ENCODE measurements around the gene RAB6A. TPM values are rescaled to one million over a fixed set of nuclear protein-coding genes. Genes with fewer than 3 reads are reported as not detected.

Gene RAB6A
- total RNA-seq, 1 donor = 145 TPM

DNA sequence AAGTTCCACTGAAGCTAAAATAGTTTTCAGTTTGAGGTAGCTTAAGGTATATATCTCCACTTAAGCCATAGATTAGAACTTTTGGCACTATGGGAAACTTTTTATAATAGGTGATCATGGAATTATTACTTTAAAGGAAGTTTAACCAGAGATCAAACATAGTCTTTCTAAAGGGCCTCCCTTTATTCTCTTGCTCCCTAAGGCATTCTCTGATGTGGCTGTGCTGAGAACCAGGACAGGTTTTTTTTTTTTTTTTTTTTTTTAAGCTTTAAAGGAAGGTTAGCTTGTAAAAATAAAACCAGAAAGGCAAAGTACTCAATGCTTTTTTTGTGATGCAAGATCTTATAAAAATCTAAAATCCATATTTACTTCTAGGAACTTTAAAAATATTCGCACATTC, 23.9 kb upstream of the RAB6A start:
- Histone ChIP-seq H3K9me3 (ENCODE audit: low read depth, low read length) (no peaks in the 10 kb centered on the region), H3K4me1 (ENCODE audit: insufficient read depth, low read length) (peaks cover 19% of the 10 kb centered on the region), H3K4me3 (ENCODE audit: insufficient read depth, low read length) (no peak overlapping the region), H3K27me3 (ENCODE audit: insufficient read depth, low read length) (no peaks in the 10 kb centered on the region), H3K4me2 (ENCODE audit: insufficient read depth, low read length) (no peak overlapping the region), H3K36me3 (ENCODE audit: insufficient read depth, low read length) (no peaks in the 10 kb centered on the region), H2AFZ (ENCODE audit: low read length) (no peak overlapping the region), H3K79me2 (ENCODE audit: insufficient read depth, low read length) (peaks cover 6% of the 10 kb centered on the region), H4K20me1 (ENCODE audit: insufficient read depth, low read length) (no peaks in the 10 kb centered on the region), H3K27ac (ENCODE audit: low read depth, low read length) (no peak overlapping the region)
- TF ChIP-seq, protein P1, sequence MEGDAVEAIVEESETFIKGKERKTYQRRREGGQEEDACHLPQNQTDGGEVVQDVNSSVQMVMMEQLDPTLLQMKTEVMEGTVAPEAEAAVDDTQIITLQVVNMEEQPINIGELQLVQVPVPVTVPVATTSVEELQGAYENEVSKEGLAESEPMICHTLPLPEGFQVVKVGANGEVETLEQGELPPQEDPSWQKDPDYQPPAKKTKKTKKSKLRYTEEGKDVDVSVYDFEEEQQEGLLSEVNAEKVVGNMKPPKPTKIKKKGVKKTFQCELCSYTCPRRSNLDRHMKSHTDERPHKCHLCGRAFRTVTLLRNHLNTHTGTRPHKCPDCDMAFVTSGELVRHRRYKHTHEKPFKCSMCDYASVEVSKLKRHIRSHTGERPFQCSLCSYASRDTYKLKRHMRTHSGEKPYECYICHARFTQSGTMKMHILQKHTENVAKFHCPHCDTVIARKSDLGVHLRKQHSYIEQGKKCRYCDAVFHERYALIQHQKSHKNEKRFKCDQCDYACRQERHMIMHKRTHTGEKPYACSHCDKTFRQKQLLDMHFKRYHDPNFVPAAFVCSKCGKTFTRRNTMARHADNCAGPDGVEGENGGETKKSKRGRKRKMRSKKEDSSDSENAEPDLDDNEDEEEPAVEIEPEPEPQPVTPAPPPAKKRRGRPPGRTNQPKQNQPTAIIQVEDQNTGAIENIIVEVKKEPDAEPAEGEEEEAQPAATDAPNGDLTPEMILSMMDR (IDR thresholded peaks at IDR 0.05; ENCODE audit: extremely low read depth, low read depth, low read length) = no peak
- DNase-seq (ENCODE audit: insufficient read length, low spot score, missing footprints) = no peak

DNA sequence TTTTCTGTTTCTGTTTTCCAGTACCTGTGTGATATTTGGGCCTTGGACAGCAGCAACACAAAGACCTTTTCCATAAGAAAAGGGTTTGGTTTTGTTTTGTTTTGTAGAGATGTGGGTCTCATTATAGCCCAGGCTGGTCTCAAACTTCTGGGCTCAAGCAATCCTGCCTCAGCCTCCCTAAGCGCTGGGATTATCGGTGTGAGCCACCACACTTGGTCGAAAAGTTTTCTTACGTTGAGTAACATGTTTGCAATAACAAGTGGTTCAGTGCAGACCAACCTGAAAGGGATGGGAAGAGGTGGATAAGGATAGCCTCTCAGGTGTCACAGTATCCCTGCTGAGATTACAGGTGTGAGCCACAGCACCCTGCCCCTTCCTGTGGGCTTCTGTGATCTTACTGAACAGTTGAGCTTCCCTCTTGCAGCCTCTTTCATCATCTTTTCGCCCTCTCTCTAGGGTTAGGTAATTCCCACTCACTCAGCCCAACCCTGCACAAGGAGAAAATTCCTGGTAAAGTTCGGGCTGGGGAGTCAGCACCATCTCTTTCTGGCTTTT, 23.3 kb upstream of the RAB6A start:
- H3K4me3 ChIP-seq (ENCODE audit: insufficient read depth, low read length) = no peak overlapping the region
- H3K27ac ChIP-seq (ENCODE audit: low read depth, low read length) = no peak overlapping the region
- no peaks in the 10 kb centered on the region for H3K27me3 ChIP-seq (ENCODE audit: insufficient read depth, low read length)
- no peaks in the 10 kb centered on the region for H3K36me3 ChIP-seq (ENCODE audit: insufficient read depth, low read length)
- H3K4me2 ChIP-seq (ENCODE audit: insufficient read depth, low read length) = no peak overlapping the region
- H4K20me1 ChIP-seq (ENCODE audit: insufficient read depth, low read length) = no peaks in the 10 kb centered on the region
- H3K9me3 ChIP-seq (ENCODE audit: low read depth, low read length) = no peaks in the 10 kb centered on the region
- peaks cover 16% of the 10 kb centered on the region for H3K4me1 ChIP-seq (ENCODE audit: insufficient read depth, low read length)
- no peak for DNase-seq (ENCODE audit: insufficient read length, low spot score, missing footprints)
- H2AFZ ChIP-seq (ENCODE audit: low read length) = no peak overlapping the region
- TF ChIP-seq, protein P1 (IDR thresholded peaks at IDR 0.05; ENCODE audit: extremely low read depth, low read depth, low read length) = no peak
- peaks cover 2% of the 10 kb centered on the region for H3K79me2 ChIP-seq (ENCODE audit: insufficient read depth, low read length)

DNA sequence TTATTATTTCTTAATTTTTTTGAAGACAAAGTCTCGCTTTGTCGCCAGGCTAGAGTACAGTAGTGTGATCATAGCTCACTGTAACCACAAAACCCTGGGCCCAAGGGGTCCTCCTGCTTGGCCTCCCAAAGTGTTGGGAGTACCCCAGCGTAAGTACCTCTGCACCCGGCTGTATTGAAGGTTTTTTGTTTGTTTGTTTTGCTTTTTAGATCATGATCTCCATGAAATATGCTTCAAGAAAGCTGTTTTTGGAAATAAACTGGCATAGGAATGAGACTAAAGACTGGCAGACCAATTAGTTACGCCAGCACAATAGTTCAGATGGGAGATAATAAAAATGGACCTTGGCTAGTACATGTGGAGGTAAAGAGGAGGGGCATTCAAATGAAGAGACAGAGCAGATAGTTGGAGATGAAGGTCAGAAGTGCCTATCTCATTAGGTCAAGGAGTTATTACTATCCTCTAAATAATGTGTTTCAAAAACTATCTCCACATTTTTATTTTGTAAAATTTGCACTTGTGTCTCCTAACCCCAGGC, 22.7 kb upstream of the RAB6A start:
- Histone ChIP-seq H3K27me3 (ENCODE audit: insufficient read depth, low read length) (no peaks in the 10 kb centered on the region), H3K4me1 (ENCODE audit: insufficient read depth, low read length) (peaks cover 16% of the 10 kb centered on the region), H3K4me2 (ENCODE audit: insufficient read depth, low read length) (no peak overlapping the region), H3K9me3 (ENCODE audit: low read depth, low read length) (no peaks in the 10 kb centered on the region), H3K36me3 (ENCODE audit: insufficient read depth, low read length) (no peaks in the 10 kb centered on the region), H3K4me3 (ENCODE audit: insufficient read depth, low read length) (no peak overlapping the region), H2AFZ (ENCODE audit: low read length) (no peak overlapping the region), H4K20me1 (ENCODE audit: insufficient read depth, low read length) (no peaks in the 10 kb centered on the region), H3K79me2 (ENCODE audit: insufficient read depth, low read length) (no peaks in the 10 kb centered on the region), H3K27ac (ENCODE audit: low read depth, low read length) (no peak overlapping the region)
- TF ChIP-seq, protein P1 (IDR thresholded peaks at IDR 0.05; ENCODE audit: extremely low read depth, low read depth, low read length) = no peak
- no peak for DNase-seq (ENCODE audit: insufficient read length, low spot score, missing footprints)

DNA sequence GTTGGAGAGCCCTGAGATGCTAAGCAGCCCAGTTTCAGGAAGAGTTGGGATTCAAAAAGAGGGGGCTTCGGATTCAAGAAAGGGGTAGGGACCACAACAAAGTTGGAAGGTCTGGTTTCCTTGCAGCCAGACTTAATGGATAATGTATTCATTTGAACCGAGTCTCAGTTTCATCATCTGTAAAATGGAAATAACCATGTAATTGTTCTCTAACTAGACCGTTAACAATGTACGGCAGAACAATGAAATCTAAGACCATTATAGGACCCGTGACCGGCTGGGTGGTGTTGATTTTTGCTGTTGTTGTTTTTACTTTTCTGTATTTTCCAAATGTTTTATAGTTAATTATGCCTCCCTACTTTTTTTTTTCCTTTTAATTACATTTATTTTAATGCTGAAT, 20.4 kb upstream of the RAB6A start:
- no peaks in the 10 kb centered on the region for H3K9me3 ChIP-seq (ENCODE audit: low read depth, low read length)
- no peaks in the 10 kb centered on the region for H3K79me2 ChIP-seq (ENCODE audit: insufficient read depth, low read length)
- no peak overlapping the region for H3K4me3 ChIP-seq (ENCODE audit: insufficient read depth, low read length)
- DNase-seq (ENCODE audit: insufficient read length, low spot score, missing footprints) = no peak
- no peaks in the 10 kb centered on the region for H3K36me3 ChIP-seq (ENCODE audit: insufficient read depth, low read length)
- H4K20me1 ChIP-seq (ENCODE audit: insufficient read depth, low read length) = no peaks in the 10 kb centered on the region
- no peaks in the 10 kb centered on the region for H3K27me3 ChIP-seq (ENCODE audit: insufficient read depth, low read length)
- TF ChIP-seq, protein P1 (IDR thresholded peaks at IDR 0.05; ENCODE audit: extremely low read depth, low read depth, low read length) = no peak
- H3K4me1 ChIP-seq (ENCODE audit: insufficient read depth, low read length) = peaks cover 4% of the 10 kb centered on the region
- no peak overlapping the region for H3K27ac ChIP-seq (ENCODE audit: low read depth, low read length)
- no peak overlapping the region for H3K4me2 ChIP-seq (ENCODE audit: insufficient read depth, low read length)
- no peak overlapping the region for H2AFZ ChIP-seq (ENCODE audit: low read length)
